NCI-H82 (cell line): Measurements from ENCODE around the gene DLX3.

Source experiments
- DNase-seq: peaks from one replicate; lab custom pipeline; 2025; lab: John Stamatoyannopoulos, UW

Gene DLX3

GRCh38 chr17:49992191-49992932 lies 2.7 kb downstream of the DLX3 start:
- no peak for DNase-seq

GRCh38 chr17:49991409-49991808 lies 3.6 kb downstream of the DLX3 start:
- no peak for DNase-seq

GRCh38 chr17:49990921-49991320 lies 4.1 kb downstream of the DLX3 start:
- DNase-seq: no peak

- DNase-seq: no peak
Measured at GRCh38 chr17:49990331-49990730, 4.7 kb downstream of the DLX3 start.

- no peak for DNase-seq
Measured at GRCh38 chr17:49989518-49989880, 5.5 kb downstream of the DLX3 start.

GRCh38 chr17:49987681-49988441 lies 7.2 kb downstream of the DLX3 start:
- DNase-seq: peak; percentile 80

GRCh38 chr17:49987290-49987585 lies 7.8 kb downstream of the DLX3 start:
- DNase-seq: no peak

GRCh38 chr17:49986396-49987289 lies 8.4 kb downstream of the DLX3 start:
- peak; percentile 60 for DNase-seq

- peak; percentile 78 for DNase-seq
Measured at GRCh38 chr17:49985310-49985990, 9.6 kb downstream of the DLX3 start.

- DNase-seq: no peak
Measured at GRCh38 chr17:49984776-49985175, 10.2 kb downstream of the DLX3 start.

GRCh38 chr17:49984283-49984682 lies 10.7 kb downstream of the DLX3 start:
- peak; percentile 41 for DNase-seq

GRCh38 chr17:49980703-49981197 lies 14.3 kb downstream of the DLX3 start:
- DNase-seq: peak; percentile 80

- DNase-seq: no peak
Measured at GRCh38 chr17:49979748-49980479, 15.1 kb downstream of the DLX3 start.

GRCh38 chr17:49978501-49978900 lies 16.5 kb downstream of the DLX3 start:
- DNase-seq: no peak

GRCh38 chr17:49977463-49978389 lies 17.3 kb downstream of the DLX3 start:
- DNase-seq: no peak

GRCh38 chr17:49976828-49977202 lies 18.2 kb downstream of the DLX3 start:
- no peak for DNase-seq

GRCh38 chr17:49976163-49976827 lies 18.7 kb downstream of the DLX3 start:
- peak; percentile 46 for DNase-seq

GRCh38 chr17:49975531-49975930 lies 19.5 kb downstream of the DLX3 start:
- no peak for DNase-seq

GRCh38 chr17:49973271-49973615 lies 21.8 kb downstream of the DLX3 start:
- DNase-seq: no peak
